Type B pancreatic cell (in vitro differentiated cells): ENCODE results near the gene PAXX. TPM values are rescaled to one million over a fixed set of nuclear protein-coding genes. Genes with fewer than 3 reads are reported as not detected.

ENCODE experiments used
- DNase-seq: peaks from one replicate; pipeline ENCODE4 v3.0.0; 2021; ENCODE audit warnings: mixed read lengths; ENCODE audit not compliant: unreplicated experiment; ENCODE audit errors: extremely low spot score
- H3K27ac Mint-ChIP-seq: 2 replicates; pipeline ENCODE4 v1.8.0; 2021; ENCODE audit warnings: mild to moderate bottlenecking, mixed read lengths
- H3K27me3 Mint-ChIP-seq: 2 replicates; pipeline ENCODE4 v1.8.0; 2021; ENCODE audit warnings: mixed read lengths
- H3K36me3 Mint-ChIP-seq: 2 replicates; pipeline ENCODE4 v1.8.0; 2021; ENCODE audit warnings: mixed read lengths
- H3K4me1 Mint-ChIP-seq: one replicate; pipeline ENCODE4 v1.8.0; 2021; ENCODE audit warnings: mixed read lengths; ENCODE audit not compliant: unreplicated experiment
- H3K4me3 Mint-ChIP-seq: 2 replicates; pipeline ENCODE4 v1.8.0; 2021; ENCODE audit warnings: mild to moderate bottlenecking, mixed read lengths
- H3K9me3 Mint-ChIP-seq: 2 replicates; pipeline ENCODE4 v1.8.0; 2021; ENCODE audit warnings: mixed read lengths
- CTCF ChIP-seq: fragments of 200-600 bp; sonication (generic); conservative IDR thresholded peaks from 2 replicates; pipeline ENCODE4 v1.5.0; 2021; ENCODE audit warnings: antibody characterized with exemption, mild to moderate bottlenecking
- total RNA-seq: library from RNA; stranded (reverse); gene quantifications from 2 replicates; pipeline ENCODE4 v1.2.1, GENCODE V29; 2021; ENCODE audit warnings: low replicate concordance

PAXX gene
- total RNA-seq, 1 donor from 2014 or later, result 63.4 TPM

- H3K4me3 Mint-ChIP-seq, result no peak overlapping the region
- no peaks in the 10 kb centered on the region for H3K27me3 Mint-ChIP-seq
- H3K9me3 Mint-ChIP-seq, result no peaks in the 10 kb centered on the region
- DNase-seq, result no peak
- no peak for TF ChIP-seq CTCF
- no peak overlapping the region for H3K27ac Mint-ChIP-seq
- no peaks in the 10 kb centered on the region for H3K36me3 Mint-ChIP-seq
- H3K4me1 Mint-ChIP-seq, result no peaks in the 10 kb centered on the region
These were observed 39.1 kb upstream of the PAXX start for GRCh38 chr9:136952876-136953770.

- Mint-ChIP-seq H3K9me3 (no peaks in the 10 kb centered on the region), H3K36me3 (no peaks in the 10 kb centered on the region), H3K27ac (no peak overlapping the region), H3K4me3 (no peak overlapping the region), H3K4me1 (no peaks in the 10 kb centered on the region), H3K27me3 (no peaks in the 10 kb centered on the region)
- no peak for TF ChIP-seq CTCF
- DNase-seq, result no peak
These were observed 38.4 kb upstream of the PAXX start for GRCh38 chr9:136953771-136954269.

- no peak overlapping the region for H3K27ac Mint-ChIP-seq
- no peaks in the 10 kb centered on the region for H3K27me3 Mint-ChIP-seq
- no peaks in the 10 kb centered on the region for H3K9me3 Mint-ChIP-seq
- no peak overlapping the region for H3K4me3 Mint-ChIP-seq
- H3K36me3 Mint-ChIP-seq, result no peaks in the 10 kb centered on the region
- DNase-seq, result no peak
- H3K4me1 Mint-ChIP-seq, result no peaks in the 10 kb centered on the region
- no peak for TF ChIP-seq CTCF
These were observed 37.7 kb upstream of the PAXX start for GRCh38 chr9:136954270-136955083.

- no peak for TF ChIP-seq CTCF
- DNase-seq, result no peak
- Mint-ChIP-seq H3K9me3 (no peaks in the 10 kb centered on the region), H3K36me3 (no peaks in the 10 kb centered on the region), H3K27ac (no peak overlapping the region), H3K27me3 (no peaks in the 10 kb centered on the region), H3K4me1 (no peaks in the 10 kb centered on the region), H3K4me3 (no peak overlapping the region)
These were observed 36.9 kb upstream of the PAXX start for GRCh38 chr9:136955202-136955942.

- no peaks in the 10 kb centered on the region for H3K27me3 Mint-ChIP-seq
- H3K9me3 Mint-ChIP-seq, result no peaks in the 10 kb centered on the region
- H3K4me3 Mint-ChIP-seq, result no peak overlapping the region
- DNase-seq, result no peak
- no peak for TF ChIP-seq CTCF
- H3K4me1 Mint-ChIP-seq, result no peaks in the 10 kb centered on the region
- no peak overlapping the region for H3K27ac Mint-ChIP-seq
- no peaks in the 10 kb centered on the region for H3K36me3 Mint-ChIP-seq
These were observed 36.3 kb upstream of the PAXX start for GRCh38 chr9:136955943-136956335.
